ENCODE measurements around the gene GOLGA7B. TPM values are rescaled to one million over a fixed set of nuclear protein-coding genes. Genes with fewer than 3 reads are reported as not detected.

The GOLGA7B gene
- polyA plus RNA-seq, 1 of the 3 experiments (the other 2 are of a cell fraction), result 0.03 TPM

GRCh38 chr10:97913193-97913592 is 63.5 kb downstream of the GOLGA7B start:
- H2AFZ ChIP-seq (ENCODE audit: low read depth), result no peak overlapping the region
- H3K9ac ChIP-seq, result no peak overlapping the region
- H4K20me1 ChIP-seq (ENCODE audit: insufficient read depth), result no peaks in the 10 kb centered on the region
- TF ChIP-seq TCF12 (IDR thresholded peaks at IDR 0.05) (no peak), SMC3 (IDR thresholded peaks at IDR 0.05; ENCODE audit: low read depth, low read length) (no peak), MXI1 (IDR thresholded peaks at IDR 0.05; ENCODE audit: low read depth, low read length) (no peak), RAD21 (IDR thresholded peaks at IDR 0.05; ENCODE audit: low read length) (no peak), USF1 (IDR thresholded peaks at IDR 0.05; ENCODE audit: borderline replicate concordance, low read depth) (no peak), TAF1 (IDR thresholded peaks at IDR 0.05; ENCODE audit: borderline replicate concordance, low read depth, low read length) (no peak), MAX (IDR thresholded peaks at IDR 0.05; ENCODE audit: low read depth) (no peak), RXRA (IDR thresholded peaks at IDR 0.05; ENCODE audit: borderline replicate concordance, low read depth) (no peak), EZH2phosphoT487 (IDR thresholded peaks at IDR 0.05; ENCODE audit: borderline replicate concordance, low read depth) (no peak)
- no peak overlapping the region for H3K27ac ChIP-seq (ENCODE audit: low read depth in 2 of 2, low read length in 1 of 2)
- peaks cover 0 to 6% of the 10 kb centered on the region in 2 experiments; a peak in 1 of 4 replicates for H3K4me1 ChIP-seq (ENCODE audit: control insufficient read depth in 1 of 2, insufficient read depth in 2 of 2, low read depth in 1 of 2, low read length in 1 of 2)
- H3K9me3 ChIP-seq, result no peaks in the 10 kb centered on the region
- no peak overlapping the region for H3K4me3 ChIP-seq (ENCODE audit: low read depth in 2 of 2, low read length in 1 of 2)
- no peaks in the 10 kb centered on the region; the same call in none of the 2 replicates for H3K27me3 ChIP-seq (ENCODE audit: insufficient read depth)
- H3K36me3 ChIP-seq (replicated peaks in 1 of 2; ENCODE audit: control insufficient read depth in 1 of 2, insufficient read depth in 2 of 2, low read length in 1 of 2), result no peaks in the 10 kb centered on the region
- no peaks in the 10 kb centered on the region for H3K79me2 ChIP-seq (ENCODE audit: insufficient read depth)
- 90% methylated on average over 2 of the region's 2 CpGs for WGBS (ENCODE audit: low lambda C conversion rate)
- no peak overlapping the region for H3K4me2 ChIP-seq
- H3K9me2 ChIP-seq, result no peaks in the 10 kb centered on the region
- no peak for DNase-seq
- H3F3A ChIP-seq (replicated peaks; ENCODE audit: insufficient read depth), result no peaks in the 10 kb centered on the region
- POLR2A ChIA-PET, result no interaction called here
- CTCF ChIA-PET, result interaction anchor here (3.1 to 12.3 kb wide), 2 partner anchors 128 to 131 kb away, joined by 46 to 319 read pairs; no protein-coding TSS in a partner anchor

GRCh38 chr10:97913614-97914013 is 64.0 kb downstream of the GOLGA7B start:
- WGBS (ENCODE audit: low lambda C conversion rate), result 82% methylated on average over 2 of the region's 6 CpGs
- H4K20me1 ChIP-seq (ENCODE audit: insufficient read depth), result no peaks in the 10 kb centered on the region
- peaks cover 0 to 6% of the 10 kb centered on the region in 2 experiments; a peak in 1 of 4 replicates for H3K4me1 ChIP-seq (ENCODE audit: control insufficient read depth in 1 of 2, insufficient read depth in 2 of 2, low read depth in 1 of 2, low read length in 1 of 2)
- no peaks in the 10 kb centered on the region for H3K79me2 ChIP-seq (ENCODE audit: insufficient read depth)
- H3K36me3 ChIP-seq (replicated peaks in 1 of 2; ENCODE audit: control insufficient read depth in 1 of 2, insufficient read depth in 2 of 2, low read length in 1 of 2), result no peaks in the 10 kb centered on the region
- H3K9me2 ChIP-seq, result no peaks in the 10 kb centered on the region
- no peaks in the 10 kb centered on the region for H3K9me3 ChIP-seq
- no peak for DNase-seq
- H3K27me3 ChIP-seq (ENCODE audit: insufficient read depth), result no peaks in the 10 kb centered on the region; the same call in none of the 2 replicates
- POLR2A ChIA-PET, result no interaction called here
- no peak overlapping the region for H3K4me2 ChIP-seq
- CTCF ChIA-PET, result interaction anchor here (1.1 to 12.3 kb wide), 6 partner anchors 11 to 396 kb away, joined by 3 to 319 read pairs (median 20); no protein-coding TSS in a partner anchor
- no peaks in the 10 kb centered on the region for H3F3A ChIP-seq (replicated peaks; ENCODE audit: insufficient read depth)
- no peak overlapping the region for H3K4me3 ChIP-seq (ENCODE audit: low read depth in 2 of 2, low read length in 1 of 2)
- H3K9ac ChIP-seq, result no peak overlapping the region
- TF ChIP-seq USF1 (IDR thresholded peaks at IDR 0.05; ENCODE audit: borderline replicate concordance, low read depth) (no peak), MXI1 (IDR thresholded peaks at IDR 0.05; ENCODE audit: low read depth, low read length) (no peak), PBX3 (IDR thresholded peaks at IDR 0.05) (no peak), FOXJ3 (CRISPR knock-in tag; IDR thresholded peaks at IDR 0.05) (no peak), RAD21 (IDR thresholded peaks at IDR 0.05; ENCODE audit: low read length) (no peak), EZH2phosphoT487 (IDR thresholded peaks at IDR 0.05; ENCODE audit: borderline replicate concordance, low read depth) (no peak), SMC3 (IDR thresholded peaks at IDR 0.05; ENCODE audit: low read depth, low read length) (no peak), GATA2 (CRISPR knock-in tag; IDR thresholded peaks at IDR 0.05) (no peak), ELF1 (IDR thresholded peaks at IDR 0.05) (no peak), FOXM1 (IDR thresholded peaks at IDR 0.05; ENCODE audit: low read depth) (no peak), NRF1 (IDR thresholded peaks at IDR 0.05; ENCODE audit: low read depth, low read length) (no peak), GABPA (IDR thresholded peaks at IDR 0.05; ENCODE audit: low read depth) (no peak)
- no peak overlapping the region for H2AFZ ChIP-seq (ENCODE audit: low read depth)
- no peak overlapping the region for H3K27ac ChIP-seq (ENCODE audit: low read depth in 2 of 2, low read length in 1 of 2)

Measured in SK-N-SH (cell line).